ENCODE measurements around the gene LAMA5. TPM values are rescaled to one million over a fixed set of nuclear protein-coding genes. Genes with fewer than 3 reads are reported as not detected.

Gene LAMA5
- polyA plus RNA-seq, 12 donors: 43.3 to 663 (median 58.4) TPM

GRCh38 chr20:62372042-62372993 lies 5.2 kb upstream of the LAMA5 start:
- DNase-seq: no peak

GRCh38 chr20:62371588-62372041 lies 4.5 kb upstream of the LAMA5 start:
- DNase-seq: no peak

DNA sequence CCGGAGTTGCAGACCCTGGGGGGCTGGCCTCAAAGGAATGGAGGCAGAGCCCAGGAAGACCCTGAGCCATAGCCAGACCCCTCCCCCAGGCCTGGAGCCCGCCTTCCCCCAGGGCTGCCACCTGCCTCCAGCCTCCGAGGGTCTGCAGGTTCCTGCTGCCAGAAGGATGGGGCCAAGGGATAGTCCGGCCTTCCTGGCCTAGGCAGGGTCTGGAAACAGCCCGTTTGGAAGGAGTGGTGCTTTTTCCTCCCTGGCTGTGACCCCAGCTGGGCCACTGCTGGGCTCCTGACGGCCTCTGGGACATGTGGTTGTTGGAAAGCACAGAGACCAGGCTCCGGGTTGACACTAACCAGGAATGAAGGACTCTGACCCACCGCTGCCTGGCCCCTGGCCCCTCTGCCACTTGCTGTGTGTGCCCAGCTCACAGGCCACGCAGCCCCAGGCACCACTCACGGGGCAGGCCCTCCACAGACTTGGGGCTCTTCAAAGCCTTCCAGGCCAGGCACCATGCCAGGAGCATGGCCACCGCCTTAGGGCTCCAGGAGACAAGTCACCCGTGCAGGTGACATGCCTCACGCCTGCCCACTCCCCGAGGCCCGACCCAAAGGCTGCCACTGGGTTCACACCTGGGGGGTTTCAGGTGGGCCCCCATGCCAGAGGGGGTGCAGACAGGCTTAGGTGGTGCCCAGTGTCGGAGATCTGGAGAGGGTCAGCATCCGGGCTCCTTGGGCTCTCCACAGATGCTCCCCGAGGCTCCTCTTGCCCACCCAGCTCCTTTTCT lies 3.9 kb upstream of the LAMA5 start:
- DNase-seq: no peak

DNA sequence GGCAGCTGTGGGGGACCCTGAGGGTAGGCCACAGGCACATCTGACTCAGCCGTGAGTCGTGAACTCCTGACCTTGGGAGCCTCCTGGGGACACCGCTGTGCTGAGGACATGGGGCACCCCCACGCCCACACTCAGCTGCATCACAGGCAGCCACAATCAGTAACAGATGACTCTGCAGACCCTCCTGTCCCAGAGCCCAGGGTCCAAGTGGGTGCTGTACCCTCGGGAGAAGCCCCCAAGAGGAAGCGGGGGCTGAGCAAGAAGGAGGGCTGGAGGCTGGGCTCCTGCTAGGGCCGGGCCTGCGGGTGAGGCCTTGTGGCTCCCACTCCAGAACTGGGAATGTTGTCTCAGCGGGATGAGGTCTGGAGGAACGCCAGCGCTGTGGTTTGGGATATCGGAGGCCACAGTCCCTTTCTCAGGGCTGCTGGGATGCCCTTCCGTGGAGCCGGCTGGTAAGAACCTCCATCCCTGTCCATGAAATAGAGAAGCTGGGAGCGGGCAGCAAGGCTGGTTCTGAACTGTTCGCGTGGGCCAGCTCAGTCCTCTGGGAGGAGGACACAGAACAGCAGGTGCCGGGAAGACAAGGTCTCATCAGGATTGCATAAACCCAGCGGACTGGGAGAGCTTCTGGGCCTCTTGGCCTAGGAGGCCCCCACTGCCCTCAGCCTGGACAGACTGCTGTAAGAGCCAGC lies 3.1 kb upstream of the LAMA5 start:
- no peak for DNase-seq

DNA sequence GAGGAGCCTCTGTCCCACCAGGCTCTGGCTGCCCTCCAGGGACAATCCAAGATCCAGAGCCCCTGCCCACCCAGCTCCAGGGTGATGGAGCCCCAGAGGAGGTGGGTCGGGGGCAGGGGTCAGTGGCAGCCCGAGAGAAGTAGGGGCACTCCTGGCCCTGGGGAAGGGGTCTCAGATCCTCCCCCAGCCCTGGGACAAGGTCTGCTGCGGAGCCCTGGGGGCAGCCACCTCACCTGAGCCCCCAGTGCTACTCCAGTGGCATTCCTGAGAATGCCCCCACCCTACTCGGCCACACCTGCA lies 2.7 kb upstream of the LAMA5 start:
- no peak for DNase-seq

DNA sequence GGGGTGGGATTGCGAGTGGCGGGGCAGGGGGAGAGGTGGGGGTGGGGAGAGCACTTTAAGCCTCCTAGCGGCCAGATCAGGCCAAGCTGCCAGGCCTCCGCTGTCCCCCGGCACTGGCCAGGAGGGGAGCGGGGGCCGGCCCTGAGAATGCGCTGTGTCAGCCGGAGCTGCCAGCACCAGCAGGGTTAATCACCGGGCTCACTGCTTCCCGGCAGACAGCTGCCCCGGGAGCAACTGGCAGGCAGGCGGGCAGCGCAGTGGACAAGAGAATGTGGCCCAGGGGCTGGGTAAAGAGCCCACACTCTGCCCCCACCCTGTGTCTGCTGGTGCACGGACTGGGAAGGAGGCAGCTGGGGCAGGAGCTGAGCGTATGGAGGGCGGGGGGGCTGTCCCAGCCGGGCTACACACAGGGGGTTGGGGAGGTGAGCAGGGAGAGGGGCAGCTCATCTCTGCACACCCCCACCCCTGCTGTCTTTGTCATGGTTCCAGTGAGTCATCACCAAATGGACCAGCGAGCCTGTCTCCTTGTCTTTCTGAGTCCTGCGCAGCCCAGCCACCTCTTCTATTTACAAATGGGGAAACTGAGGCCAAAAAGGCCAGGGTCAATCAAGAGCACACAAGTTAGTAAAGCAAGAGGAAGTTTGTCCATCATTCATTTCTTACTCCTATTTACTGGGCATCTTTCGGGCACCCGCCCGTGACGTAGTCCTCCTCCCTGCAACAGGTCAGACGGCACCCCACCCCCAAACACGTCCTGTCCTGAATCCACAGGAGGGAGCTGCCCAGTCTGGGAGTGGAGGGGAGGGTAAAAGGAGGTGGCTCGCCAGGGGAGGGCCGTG lies 2.1 kb upstream of the LAMA5 start:
- no peak for DNase-seq

DNA sequence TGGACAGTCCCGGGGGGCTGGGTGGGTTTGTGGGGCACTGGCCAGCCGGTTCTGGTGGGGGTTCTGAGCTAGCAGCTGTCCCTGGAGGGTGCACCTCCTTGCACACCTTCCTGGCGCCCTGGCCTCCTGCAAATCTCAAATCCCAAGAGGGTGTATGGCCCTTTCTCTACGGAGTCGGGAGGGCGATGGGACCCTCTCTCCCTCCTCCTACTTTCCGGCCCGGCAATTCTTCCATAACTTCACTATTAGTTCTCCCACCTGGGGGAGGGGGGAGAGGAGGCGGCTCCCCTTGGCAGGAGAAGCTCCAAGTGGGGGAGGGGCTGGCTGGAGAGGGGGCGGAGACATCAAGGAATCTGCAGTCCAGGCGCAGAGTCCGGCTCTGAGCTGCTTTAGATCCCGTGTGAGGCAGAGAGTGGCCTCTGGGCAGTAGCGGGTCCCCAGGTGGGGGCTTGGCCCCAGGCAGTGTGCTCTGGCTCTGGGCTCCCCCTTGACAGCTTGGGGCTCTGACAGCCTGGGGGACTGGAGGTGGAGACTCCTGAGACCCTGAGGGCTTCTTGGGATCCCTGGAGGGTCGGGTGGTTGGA lies 1.4 kb upstream of the LAMA5 start:
- no peak for DNase-seq

DNA sequence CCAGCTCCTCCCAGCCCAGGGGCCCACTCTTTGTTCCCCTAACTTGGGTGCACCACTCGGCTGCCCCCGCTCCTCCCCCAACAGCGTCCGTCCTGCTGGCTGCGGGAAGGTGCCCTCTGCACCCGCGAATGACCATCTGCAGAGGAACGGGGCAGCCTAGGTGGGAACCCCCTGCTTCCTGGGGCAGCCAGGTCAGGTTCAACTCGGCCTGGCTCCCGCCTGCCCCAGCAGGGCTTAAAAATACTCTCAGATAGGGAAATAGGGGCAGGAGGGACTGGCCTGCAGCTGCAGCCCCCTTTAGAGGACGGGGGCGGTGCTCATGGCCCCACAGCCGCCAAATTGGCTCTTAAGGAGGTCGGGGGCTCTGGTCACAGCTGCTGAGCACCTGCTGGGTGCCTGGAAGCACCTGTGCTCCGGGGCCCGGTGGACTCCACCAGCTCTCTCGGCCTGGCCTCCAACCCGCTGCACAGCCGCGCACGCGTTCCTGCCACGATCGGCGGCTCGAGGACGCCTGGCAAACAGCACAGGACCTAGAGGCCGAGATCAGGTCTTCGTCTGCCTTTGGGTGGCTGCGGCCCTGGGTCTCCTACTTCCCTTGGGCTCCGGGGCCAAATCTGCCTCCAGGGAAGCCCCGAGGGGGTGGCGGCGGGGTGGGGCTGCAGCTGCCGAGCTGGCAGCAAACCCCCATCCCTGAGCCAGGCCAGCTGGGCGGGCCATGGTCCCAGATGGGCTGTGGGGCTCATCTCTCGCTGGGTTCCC lies 700 bp upstream of the LAMA5 start:
- DNase-seq: no peak

DNA sequence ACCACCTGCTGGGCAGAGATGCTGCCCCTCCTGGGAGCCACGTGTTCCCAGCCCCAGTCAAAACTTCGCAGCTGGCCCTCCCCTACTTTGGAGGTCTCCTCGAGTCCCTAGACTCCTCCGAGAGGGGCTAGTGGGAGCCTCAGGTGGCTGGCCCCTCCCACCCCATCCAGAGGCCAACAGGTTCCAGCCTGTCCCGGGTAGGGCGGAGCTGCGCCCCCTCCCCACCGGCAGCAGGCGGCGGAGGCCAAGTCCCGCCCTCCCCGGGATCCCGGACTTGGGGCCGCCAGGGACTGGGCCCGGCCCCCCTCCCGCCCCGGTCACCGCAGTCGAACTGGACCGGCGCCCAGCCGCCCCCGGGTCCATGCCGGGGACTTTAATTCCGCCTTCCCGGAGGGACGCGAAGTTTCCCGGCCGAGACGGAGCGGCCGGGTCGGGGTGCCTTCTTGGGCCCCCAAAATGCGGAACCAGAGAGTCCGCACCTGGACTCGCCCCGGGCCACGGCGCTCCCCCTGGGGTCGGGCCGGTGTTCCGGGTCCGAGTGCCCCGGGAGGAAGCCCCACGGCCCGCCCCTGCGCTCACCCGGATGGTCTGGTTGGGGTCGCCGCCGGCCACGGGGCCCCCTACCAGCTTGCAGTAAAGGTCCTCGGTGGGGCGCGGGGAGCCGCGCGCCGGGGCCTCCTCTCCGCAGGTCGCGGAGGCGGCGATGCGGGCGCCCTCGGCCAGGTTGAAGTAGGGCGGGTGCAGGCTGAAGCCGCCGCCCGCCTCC lies 559 bp downstream of the LAMA5 start:
- no peak for DNase-seq

DNA sequence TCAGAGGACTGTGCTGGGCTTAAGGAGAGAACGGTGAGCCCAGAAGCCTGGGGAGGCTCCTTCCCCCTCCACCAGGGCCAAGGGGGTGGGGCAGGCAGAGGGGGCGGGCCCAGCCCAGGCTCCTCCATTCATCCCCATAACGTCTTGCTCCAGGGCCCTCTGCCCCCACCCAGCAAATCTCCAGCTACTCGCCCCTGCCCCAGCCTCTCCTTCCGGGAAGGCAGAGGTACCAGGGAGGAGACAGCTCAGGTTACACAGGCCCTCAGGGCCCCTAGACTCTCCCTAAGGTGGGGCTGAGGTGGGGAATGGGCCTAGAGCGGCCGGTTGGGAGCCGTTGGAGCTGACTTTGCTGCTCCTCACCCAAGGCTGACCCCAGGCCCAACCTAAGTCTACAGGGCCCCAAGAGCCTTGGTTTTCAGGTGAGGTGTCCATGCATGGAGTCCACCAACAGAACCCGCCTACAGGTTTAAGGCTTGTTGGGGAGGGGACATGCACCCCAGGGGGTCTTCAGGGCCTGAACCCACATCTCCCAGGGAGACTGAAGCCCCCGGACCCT lies 1.2 kb downstream of the LAMA5 start:
- no peak for DNase-seq

DNA sequence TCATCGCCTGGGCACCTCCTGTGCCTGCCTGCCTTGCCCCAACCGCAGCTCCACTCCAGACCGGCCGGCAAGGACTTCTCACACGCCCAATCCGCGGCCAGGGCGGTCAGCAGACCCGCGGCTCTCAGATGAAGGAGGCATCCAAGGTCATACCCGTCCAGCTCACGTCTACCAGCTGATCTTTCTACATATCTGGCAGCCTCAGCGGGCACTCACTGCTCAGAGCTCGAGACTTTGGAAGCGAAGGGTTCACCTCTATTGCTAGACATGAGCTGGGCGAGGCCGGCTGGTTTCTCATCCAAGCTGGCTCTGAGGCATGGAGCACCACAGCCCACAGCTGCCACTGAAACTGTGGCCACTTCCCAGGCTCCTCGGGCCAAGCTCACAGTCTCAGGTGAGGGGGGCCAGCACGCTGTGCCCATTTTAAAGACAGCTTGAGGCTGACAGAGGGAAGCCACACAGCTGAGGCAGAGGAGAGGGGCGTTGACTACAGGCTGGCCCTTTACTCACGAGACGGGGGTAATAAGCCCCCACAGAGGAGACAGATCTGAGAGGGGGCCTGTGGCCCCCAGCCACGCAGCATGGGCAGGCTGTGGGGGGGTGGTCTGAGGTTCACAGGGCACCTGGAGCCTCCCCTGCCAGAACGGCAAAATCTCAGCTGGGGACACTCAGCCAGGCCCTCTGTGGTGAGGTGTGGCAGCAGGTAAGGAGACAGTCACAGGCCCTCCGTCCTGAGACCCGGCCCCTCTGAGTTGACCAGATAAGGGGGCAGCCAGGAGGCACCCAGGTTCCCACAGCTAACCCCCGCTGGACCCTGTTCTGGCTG lies 2.0 kb downstream of the LAMA5 start:
- no peak for DNase-seq

DNA sequence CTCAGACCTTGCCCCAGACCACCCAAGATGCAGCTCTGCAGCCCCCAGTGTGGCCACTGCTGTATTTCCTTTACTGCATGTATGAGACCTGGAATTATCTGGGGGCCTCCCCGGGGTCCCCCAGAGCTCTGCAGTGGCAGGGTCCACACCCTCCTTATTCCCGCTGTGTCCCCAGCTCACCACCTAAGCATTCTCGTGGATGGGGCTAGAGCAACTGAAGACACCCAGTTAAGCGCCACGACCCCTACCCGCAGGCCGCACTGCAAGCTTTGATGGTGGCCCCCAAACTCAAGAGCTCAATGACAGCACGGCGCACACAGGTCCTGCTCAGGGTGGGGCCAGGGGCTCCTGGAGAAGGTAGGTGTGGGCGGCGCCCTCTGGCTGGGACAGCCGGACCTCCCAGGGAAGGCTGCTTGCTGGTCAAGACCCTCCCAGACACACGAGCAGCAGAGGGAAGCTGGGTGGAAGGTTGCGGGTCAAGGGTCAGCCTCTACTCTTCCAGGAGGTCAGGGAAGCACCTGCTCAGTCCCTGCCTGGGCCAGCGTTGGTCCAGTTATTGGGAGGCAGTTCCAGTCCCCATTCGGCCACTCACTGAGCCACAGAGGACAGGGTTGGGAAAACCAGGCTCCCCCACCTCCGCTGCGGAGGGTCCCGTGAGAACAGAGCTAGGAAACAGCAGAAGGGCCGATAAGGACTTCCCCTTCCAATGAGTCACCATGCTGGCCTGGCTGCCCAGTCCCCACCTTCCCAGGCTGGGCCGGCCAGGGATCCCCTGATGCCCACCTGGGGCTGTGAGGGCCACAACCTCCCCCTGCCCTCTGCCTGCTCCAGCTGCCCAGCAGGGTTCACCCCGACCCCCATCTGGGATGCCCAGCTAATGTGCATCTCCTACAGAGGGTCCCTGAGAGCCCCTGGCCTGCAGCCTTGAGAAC lies 2.9 kb downstream of the LAMA5 start:
- no peak for DNase-seq

DNA sequence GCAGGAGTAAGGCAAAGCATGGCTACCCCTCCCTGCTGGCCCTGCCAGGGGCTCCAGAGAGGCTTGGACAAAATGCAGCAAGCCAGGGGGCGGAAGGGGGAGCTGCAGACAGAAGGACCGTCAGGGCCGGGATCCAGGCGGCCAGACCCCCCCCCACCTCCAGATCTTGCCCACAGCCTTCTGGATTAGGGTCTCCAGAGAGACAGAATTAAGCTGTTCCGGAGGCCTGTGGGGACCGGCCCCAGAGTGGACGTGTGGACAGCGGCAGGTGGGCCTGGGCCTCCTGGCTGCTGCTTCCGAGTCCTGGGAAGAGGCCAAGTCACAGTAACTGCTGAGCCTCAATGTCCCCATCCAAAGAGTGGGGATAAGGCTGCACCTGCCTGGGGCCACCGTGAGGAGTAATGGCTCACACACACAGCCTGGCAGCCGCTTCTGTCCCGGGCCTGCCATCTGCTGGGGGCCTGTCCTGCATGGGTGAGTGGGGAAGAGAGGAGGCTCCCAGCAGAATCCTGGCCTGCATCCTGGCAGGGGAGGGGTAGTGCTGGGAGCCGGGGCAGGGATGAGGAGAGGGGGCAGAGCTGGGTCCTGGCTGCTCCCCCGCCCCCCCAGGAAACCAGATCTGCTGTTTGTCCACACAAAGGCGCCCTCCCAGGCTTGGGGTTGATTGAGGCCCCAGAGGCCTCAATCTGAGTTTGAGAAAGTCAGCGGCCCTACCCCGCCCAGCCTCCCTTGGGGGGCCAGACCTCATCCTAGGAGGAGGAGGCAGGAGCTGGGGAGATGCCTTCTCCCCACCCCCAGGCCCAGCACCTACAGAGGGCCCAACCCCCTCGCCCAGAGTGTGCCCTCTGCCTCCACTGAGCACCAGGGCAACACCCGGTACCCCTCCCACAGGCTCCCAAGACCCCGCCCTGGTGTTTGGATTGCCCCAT lies 3.9 kb downstream of the LAMA5 start:
- no peak for DNase-seq

DNA sequence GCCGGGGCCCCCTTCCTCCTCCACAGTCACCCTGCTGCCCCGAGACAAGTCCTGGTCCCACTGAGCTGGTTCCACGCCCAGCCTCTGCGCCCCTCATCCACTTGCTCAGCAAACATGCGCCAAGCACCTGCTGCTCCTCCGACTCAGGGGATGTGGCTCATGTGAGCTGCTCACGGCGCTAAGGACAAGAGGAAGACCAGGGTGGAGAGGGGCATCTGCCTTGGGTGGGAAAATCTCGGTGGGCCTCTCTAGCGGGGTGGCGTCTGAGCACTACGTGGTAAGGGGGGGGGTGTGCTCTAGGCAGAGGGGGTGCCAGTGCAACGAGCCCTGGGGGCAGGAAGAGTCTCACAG lies 4.5 kb downstream of the LAMA5 start:
- DNase-seq: no peak

GRCh38 chr20:62361799-62362589 lies 5.1 kb downstream of the LAMA5 start:
- no peak for DNase-seq

Measured in muscle of arm (tissue), 12 donors.